Measurements from ENCODE around the gene ZNF385A.
"Not testable (repeated sequence)": the region's sequence is repeated elsewhere in the genome, so short reads cannot be mapped to it uniquely, and the experiment has no call there.

The ZNF385A gene

DNA sequence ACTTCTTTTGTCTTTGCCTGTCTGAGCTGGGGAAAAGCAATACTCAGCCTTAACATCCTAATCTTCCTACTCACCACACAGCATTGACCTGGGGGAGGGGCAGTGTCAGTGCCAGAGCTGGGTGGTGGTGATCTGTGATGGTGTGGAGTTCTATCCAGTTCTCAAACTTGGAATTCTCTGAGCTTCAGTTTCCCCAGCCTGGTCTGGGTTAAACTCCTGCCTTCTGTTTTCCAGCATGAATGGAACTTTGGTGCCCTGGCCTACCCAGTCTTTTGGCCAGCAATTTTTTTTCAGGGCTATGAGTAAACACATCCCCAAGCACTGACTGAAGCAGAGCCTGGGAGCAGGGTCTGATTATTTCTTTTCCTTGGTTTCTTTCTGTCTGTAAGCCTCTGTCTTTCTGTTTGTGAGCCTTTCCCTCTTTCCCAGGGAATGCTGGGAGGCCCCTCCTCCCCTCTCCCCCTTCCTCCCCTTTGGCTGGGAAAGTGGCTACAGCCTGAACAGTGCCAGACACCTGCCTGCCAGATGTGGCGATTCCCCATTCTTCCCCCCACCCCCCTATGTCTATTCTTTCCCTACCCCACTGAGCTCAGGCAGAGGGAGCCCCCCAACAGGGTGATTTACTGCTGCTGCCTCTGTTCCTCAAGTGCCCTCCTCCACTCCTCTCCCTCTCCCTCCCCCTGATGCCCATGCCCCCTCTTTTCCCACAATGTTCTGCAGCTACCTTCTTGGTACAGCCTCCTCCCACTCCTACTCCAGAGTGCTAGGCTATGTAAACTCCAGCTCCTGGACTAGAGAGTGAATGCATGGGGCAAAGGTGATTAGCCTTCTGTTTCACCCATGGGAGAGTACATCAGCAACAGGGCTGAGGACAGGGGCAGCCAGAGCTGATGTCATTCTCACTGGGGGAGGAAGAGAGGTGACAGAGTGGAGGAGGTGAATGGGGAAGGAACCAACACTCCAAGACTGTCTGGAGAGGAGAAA, 31.4 kb downstream of the ZNF385A start:
- peak; percentile 50 for DNase-seq

DNA sequence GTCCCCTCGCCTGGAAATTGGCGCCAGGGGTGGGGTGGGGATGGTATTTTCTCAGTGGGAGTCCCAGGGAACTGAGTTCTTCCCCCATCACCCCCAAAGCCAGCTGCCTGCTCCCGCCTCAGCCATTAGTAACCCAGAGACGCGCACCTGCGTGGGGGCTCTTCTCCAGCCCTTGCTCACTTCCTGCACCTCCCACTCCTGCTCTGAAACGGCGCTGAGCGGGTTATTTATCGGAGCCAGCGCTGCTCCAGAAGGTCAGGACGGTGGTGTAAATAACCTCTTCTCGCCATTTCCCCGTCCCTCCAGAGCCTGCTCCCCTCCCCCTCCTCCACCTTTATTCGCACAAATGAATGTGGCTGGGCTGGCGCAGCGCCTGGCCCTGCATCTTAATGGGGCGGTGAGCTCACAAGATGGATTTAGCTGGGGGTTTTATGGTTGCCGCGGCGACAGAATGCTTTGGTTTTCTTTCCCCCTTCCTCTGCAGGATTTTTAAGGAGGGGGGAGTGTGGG, 32.5 kb downstream of the ZNF385A start:
- peak; percentile 70 for DNase-seq

DNA sequence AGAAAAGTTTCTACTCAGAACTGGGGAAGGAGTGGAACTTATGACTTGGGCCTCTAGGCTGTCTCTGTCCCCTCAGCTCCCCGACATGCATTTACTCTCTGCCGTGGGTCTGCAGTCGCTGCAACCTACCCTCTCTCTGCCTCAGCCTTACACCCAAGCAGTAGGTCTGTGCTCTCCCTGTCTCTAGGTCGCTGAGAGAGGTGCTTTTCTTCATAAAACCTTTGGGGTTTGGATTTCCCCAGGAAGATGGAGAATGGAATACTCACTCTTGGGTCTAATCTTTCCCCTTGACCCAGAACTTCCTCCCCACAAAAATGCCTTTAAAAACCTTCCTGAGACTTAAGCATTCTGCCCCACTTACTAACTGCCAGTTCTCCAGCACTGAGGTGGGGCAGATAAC, 33.2 kb downstream of the ZNF385A start:
- no peak for DNase-seq

DNA sequence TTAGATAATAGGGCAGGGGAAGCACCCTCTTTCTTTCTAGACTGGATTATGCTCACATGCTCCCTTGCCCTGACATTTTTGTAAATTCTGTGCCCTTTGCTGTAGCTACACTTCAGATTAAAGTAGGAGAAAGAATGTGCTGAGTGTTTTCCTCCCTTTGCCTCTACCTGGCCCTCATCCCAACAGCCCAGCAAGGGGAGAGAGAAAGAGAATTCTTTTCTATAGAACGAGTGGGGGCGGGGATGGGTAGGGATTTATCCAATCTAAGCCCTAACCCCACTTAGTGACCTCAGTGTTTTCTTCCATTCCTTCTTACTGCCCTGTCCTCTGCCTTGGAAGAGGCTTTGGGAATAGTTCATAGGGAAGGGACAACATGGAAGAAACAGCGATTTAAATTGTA, 33.8 kb downstream of the ZNF385A start:
- no peak for DNase-seq

DNA sequence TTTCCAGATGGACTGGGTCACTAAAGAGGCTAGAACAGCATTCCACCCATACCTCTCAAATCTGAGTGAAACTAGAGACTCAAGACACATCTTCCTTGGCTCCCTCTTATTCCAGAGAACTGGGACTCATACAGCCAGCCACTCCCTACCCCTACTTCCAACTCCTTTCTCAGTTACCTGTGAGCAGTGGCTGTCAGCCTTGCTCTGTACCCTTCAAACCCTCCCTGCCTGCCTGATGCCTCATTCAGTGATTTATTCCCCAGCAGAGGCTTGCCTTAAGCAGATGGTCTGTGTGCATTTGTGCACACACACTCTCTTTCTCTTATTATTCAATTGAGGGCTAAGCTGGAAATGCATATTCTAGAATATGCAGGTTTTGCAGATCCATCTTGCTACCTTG, 34.9 kb downstream of the ZNF385A start:
- DNase-seq = no peak

DNA sequence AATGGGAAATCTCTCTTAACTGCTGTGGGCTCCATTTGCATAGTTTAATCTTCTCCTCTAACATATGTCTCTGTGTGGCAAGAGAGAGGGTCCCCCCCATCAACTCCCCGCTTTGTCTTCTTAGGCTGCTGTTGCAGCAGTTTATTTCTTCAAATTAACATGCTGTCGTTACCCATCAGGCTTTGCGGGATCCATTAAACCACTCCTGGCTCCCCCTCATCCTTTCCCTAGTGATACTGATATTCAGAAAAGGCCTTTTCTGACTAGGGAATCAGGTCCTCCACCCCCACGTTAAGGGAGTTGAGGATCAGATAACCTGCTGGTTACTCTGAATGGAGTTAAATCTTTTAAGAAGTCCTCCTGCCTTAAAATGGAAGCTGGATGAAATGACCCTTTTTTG, 35.5 kb downstream of the ZNF385A start:
- no peak for DNase-seq

DNA sequence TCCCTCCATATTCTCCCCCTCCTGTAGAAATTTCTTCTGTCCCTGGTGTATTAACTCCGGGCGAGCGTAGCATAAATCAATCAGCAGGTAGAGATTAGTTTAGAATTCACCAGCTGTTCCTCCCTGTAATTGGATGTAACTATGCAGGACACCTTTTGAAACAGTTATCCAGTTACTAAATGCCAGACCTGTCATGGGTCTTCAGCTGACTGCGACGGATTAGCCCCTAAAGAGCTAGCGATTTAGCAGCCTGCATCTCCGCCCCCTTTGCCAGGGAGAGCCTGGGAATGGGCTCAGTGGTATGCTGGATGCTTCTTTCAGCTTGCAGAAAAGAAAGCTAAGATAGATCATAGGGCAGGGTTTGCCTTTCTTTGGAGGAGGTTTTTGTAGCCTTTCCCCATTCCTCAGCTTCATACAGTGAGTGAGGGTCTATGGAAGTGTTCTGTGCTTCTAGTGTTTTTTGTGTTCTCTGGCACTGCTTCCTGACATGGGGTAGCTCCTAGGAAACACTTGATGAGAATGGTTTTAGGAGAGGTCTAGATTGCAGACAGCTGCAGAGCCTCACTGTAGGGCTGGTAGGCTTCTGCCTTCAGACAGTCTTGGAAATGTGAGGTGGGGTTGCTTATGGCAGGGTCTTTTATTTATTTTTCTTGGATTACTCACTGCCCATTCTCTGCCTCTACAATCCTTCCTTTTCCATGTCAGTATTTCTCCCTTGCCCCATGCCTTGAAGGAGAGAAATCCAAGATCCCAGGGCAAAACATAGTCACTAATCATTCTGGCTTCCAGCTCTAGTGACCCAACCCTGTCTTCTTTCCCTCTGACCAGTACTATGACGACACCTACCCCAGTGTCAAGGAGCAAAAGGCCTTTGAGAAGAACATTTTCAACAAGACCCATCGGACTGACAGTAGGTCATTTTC, 42.9 kb downstream of the ZNF385A start:
- DNase-seq = peak; percentile 52

DNA sequence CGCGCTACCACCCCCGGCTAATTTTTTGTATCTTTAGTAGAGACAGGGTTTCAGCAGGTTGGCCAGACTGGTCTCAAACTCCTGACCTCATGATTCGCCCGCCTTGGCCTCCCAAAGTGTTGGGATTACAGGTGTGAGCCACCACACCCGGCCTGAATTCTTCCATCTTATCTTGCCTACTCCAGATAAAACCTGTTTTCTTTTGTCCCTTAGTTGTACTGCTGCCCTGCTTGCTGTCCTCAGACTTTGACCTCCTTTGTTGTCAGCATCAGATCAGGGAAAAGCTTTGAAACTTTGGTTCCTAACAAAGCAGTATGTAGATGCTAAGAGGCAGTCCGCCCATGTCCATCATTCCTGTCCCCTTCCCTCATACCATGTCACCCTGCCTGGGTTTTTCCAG, 43.7 kb downstream of the ZNF385A start:
- DNase-seq = no peak

DNA sequence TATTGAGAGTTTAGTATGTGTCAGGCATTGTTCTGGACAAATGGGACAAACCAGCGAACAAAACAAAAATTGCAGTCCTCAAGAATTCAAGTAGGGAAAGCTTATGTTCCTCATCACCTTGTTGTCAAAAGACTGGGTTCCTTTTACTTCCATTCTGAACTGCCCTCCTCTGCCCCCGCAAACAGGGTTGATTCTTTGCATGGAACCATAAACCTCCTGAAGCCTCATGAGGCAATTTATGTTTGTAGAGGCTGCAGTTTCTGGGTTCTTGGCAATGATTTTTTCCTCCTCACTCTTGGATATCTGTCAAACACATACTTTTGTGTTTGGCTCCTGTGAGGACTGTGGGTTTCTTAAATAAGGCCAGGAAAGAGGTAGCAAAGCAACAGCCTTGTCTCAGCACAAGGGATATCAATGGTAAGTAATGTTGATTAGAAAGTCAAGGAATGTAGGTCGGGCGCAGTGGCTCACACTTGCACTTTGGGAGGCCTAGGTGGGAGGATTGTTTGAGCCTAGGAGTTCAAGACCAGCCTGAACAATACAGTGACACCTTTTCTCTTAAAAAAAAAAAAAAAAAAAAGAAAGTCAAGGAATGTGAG, 45.7 kb downstream of the ZNF385A start:
- DNase-seq = no peak

DNA sequence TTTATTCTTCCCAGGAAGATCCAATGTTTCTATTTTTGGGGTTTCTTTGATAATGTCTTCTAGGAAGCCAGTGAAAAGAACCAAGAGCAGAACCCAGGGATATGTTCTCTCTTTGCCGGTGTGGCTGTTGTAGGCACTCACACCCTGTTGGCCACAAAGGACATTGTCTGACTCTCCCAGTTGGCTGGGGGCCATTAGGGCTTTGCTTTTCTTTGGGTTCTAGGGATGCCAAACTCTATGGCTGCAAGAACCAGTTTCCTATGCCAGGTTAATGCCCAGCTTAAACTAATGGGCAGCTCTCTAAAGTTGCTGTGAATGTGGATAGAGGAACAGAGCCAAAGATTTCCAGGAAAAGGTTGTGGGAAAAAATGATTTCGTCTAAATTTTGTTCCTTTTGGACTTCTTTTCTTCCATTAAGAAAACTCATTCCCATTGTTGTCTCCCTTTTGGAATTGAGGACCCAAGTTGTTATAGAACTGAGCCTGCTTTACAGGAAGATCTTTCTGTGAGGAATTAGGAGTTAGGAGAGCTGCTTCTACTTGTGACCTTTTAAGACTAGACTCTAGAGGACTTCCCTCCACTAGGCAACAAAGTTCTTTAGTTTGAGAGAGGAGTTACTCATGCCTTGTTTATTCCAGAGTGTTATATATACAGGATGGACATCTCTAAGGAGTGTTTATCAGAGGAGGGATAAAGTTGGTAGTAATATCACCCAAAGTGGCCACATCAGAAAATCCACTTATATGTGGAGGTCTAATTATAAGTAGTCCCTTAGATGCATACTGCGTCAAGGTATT, 46.5 kb downstream of the ZNF385A start:
- DNase-seq = no peak

DNA sequence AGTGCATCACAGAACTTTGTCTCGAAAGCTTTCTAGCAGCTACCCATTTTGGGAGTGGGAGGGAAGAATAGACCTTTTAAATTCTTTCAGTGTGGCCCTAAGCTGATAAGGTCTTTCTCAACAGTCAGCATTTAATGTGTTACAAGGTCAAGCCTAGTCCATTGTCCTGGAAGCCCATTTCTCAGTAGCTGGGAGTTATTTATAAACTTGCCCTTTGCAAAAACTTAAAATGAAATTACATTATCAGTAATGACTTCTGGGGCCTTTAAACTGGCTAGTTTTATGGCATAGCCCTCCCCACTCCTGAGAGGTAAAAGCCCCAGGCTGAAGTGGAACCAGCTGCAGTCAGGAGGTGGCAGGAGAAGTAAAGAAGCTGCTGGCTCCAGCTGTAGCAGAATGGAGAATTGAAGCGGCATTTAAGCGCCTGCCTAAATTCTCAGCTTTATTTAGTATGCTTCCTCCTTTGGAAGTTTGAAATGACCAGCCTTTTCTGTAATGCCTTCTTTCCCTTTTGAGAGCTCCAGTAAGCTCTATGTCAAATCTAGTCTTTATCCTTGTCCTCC, 47.2 kb downstream of the ZNF385A start:
- DNase-seq = no peak

DNA sequence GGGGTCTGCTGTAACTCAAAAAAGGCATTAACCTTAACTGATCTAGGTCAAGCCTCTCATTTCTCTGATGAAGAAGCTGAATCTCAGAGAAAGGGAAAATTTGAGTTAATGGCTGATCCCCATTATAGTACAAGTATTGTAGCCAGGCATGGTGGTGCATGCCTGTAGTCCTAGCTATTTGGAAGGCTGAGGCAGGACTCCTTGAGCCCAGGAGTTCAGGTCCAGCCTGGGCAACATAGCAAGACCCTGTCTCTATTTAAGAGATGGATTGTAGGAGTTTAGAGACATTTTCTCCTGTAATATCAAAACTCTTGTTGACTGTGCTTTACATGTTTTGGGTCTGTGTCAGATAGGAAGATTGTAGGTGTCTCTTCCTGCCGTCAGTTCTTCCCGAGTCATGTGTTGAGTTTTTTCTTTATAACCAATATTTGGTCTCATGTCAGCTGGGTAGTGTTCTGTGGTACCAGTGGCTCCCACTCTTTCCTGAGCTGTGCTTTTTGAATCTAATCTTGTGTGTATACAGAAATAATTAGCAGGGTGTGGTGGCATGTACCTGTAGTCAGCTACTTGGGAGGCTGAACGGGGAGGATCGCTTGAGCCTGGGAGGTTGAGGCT, 51.0 kb downstream of the ZNF385A start:
- no peak for DNase-seq

DNA sequence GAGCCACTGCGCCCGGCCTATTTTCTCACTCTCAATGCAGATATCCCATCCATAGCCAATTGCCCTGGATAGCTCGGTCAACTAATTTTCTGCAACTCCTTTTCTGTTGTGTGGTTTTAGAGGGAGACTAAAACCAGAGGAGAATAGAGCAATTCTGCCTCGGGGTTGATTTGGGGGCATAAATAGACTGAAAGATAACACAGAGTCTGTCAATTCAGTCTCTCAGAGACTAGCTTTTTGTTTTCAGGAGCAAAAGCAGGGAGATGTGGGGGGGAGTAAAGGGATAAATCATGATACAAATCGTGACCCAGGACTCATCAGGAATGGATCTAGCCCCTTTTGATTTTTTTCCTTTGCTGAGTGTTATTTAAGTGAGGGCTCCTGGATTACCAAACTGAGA, 53.1 kb downstream of the ZNF385A start:
- no peak for DNase-seq

DNA sequence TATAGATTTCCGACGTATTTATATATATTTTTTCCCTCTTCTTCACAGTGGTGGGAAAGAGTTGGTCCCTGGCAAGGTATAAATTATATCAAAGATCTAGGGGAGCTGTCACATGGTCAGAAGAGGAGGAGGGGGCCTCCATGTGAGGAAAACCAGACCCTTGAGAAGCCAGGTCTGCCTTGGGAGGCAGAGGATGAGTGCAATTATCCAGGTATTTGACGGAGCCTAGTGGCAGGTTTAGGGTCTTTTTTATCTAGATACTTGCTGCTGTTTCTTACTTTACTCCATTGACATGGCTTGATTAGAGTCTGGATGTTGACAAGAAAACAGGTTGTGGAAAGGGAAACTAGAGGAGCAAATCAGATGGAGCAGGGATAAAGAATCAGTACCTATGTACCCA, 54.1 kb downstream of the ZNF385A start:
- DNase-seq = no peak

DNA sequence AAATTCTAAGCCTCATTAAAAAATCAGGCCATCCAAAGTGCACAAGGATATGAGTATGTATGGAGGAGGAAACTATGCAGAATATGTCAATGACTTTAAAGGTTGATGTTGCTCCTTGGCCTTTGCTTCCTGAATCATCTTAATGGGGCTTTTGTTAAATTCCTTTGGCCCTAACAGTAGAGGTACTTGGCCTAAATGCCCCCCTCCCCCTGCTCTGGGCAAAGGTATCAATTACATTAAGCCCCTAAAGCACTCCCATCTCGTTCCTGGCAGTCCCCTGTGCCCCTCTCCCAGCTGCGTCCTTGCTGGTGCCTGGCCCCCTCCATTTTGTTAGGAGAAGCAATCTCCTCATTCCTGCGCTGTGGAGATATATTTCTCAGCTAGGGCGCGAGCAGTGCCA, 54.8 kb downstream of the ZNF385A start:
- no peak for DNase-seq

DNA sequence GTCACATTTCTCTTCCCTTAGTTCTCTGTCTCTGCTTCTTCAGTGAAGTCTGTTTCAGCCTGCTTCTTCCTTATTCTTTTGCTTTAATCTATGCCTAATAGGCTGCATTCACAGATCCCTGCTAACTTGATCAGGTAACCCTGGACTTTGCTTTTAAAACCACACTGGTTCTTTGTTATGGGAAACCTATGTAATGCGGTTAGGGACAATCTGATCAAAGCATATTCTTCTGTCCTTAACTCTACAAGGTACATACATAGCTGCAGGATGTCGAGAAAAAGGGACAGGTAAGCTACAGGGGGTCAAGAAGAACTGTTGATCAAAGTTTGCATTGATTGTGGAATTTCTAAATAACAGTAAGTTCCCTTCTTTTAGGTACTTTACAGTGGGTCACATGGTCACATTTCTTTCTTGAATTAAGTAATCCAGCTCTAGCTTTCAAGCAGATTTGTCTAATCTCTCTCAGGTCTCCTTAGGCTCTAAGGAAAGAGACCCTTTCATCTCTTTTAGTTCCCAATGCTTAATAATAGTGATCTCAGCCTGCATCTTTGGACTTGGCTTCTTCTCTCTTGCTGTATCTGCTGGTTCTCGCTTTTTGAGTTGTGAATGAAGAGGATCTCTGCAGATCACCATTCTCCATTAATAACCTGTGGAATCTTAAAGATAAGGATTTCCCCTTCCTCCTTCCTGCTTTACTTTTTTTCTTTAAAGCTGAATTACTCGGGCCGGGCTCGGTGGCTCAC, 55.8 kb downstream of the ZNF385A start:
- no peak for DNase-seq

DNA sequence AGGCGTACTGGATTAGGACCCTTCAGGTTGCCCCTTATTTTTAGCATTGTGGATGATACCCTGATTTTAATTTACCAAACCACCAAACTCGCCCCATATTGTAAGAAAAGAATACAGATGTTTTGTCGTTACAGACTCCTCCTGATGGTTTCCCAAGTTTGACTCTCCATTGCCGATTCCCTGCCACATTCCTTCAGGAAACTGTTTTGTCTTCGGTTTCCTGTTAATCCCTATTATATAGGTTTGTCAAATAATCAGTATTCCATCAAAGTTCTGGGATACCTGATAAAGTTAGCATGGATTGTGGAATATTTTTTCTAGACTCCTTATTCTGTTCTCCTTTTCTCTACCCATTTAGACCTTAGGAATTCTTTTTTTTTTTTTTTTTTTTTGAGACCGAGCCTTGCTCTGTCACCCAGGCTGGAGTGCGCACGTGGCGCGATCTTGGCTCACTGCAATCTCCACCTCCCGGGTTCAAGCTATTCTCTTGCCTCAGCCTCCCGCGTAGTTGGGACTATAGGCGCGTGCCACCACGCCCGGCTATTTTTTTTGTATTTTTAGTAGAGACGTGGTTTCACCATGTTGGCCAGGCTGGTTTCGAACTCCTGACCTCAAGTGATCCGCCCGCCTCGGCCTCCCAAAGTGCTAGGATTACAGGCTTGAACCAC, 59.0 kb downstream of the ZNF385A start:
- DNase-seq = not testable (repeated sequence)

DNA sequence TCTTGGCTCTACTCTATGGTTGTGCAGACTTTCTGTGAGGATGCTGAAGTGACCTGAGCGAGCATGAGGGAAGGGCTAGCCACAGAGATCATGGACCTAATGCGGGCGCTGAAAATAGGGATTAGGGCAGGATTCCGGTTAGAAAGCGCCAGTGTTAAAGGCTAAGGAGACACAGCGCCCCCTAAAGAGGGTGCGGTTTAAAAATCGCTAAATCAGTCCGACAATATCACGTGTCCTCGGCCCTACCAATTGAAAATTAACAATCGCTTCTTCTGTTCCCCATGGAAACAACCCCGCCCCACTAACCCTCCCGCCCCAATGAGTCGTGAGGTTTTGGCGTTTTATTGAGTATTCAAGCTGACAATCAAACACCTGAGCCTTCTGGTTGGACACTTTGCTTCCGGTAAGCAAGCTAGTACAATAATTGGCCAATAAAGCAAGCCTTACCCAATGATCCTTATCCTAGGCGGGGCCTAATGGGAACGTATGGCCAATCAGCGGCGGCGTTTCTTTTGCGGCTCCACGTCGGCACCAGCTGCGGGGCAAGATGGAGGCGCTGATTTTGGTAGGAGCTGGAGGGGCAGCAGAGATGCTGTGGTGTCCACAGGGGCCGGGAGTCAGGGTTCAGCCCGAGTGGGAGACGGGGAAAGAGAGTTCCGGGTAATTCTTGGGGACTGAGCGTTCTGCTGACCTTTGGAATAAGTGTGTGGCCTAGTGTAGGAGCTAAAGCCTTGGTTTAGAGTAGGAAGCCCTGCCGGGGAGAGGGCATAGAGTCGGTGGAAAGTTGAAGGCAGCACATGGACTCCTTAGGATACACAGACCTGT, 59.7 kb downstream of the ZNF385A start, which contains the start of gene COPZ1:
Gene COPZ1, plus strand, starts transcription at position 515 of the 825 bp plus-strand sequence. Its CDS starts 33 bp downstream, at position 548.
- peak; percentile 98 for DNase-seq

DNA sequence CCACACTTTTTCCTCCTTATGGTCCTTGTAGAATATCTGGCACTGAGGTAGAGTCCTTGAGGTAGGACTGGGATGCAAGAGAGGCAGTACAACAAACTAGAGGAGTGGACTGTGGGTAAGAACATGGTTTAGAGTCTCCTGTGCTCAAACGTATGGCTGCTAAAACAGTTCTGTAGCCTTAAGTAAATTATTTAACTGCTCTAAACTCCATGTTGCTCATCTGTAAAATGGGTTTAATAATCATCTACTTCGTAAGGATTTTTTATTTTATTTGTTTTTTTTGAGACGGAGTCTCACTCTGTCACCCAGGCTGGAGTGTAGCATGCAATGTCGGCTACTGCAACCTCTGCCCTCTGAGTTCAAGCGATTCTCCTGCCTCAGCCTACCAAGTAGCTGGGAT, 63.2 kb downstream of the ZNF385A start:
- DNase-seq = no peak

Data from NCI-H2171 (cell line).